OCI-LY7 (cell line): ENCODE results near the gene HPSE2.

Experiments
- CTCF ChIP-seq: fragments of 200-600 bp; sonication (generic); conservative IDR thresholded peaks from 2 replicates; pipeline ENCODE4 v1.5.1; 2014; ENCODE audit warnings: mild to moderate bottlenecking, antibody characterized with exemption, low read length, moderate library complexity, mixed read lengths
- EZH2phosphoT487 ChIP-seq: fragments of 200-600 bp; sonication (generic); IDR thresholded peaks from 2 replicates; pipeline ENCODE4 v1.6.1; 2018; ENCODE audit warnings: low read depth, borderline replicate concordance, mild to moderate bottlenecking, mixed run types, antibody characterized with exemption, low read length, moderate library complexity, mixed read lengths

DNA sequence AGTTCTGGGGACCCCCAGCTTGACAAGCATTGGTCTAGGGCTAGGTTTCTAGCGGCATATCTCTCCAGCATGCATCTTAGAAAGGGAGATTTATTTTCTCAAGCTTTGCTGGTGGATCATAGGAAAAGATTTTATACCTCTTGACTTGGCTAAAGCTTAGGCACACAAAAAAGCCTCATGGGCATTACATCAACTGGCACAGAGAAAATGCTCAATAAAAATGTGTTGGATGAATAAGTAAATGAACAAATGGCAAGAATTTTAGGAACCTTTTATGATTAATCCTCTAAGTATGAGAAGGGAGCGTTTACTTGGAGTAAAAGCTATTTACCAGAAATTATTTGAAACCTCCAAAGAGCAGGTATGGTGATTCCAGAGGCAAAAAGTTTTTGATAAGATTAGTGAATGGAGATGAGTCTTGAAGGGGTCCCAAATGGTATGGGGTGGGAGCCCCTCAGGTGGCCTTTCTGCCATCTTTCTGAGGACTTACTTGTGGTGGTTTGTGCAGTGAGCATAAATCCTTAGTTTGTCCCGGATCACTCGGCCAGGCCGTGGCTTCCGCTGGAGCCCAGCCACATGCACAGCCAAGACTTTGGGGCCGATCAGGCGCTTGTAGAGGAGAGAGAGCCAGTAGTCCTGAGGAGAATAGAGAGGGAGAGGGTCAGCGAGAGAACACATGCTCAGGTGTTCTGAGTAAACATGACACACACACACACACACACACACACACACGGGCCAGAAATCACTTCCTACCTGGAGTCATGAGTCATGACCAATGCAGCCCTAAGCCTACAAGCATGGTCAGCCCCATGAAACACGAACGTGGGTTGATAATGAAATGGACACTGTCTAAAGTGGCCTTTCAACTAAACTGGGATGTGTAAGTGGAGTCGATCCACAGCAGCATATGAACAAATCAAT, 745.8 kb downstream of the HPSE2 start:
- TF ChIP-seq CTCF: no peak
- TF ChIP-seq EZH2phosphoT487: no peak
